Gastrocnemius medialis (tissue), 4 donors: ENCODE results near the gene BTBD10. TPM values are rescaled to one million over a fixed set of nuclear protein-coding genes. Genes with fewer than 3 reads are reported as not detected.
A peak's percentile ranks its signal among the peaks of the same experiment; 100 is the strongest.

ENCODE experiments used
- ATAC-seq, 2 donors: fragments of 150-250 bp; one replicate each; pipeline ENCODE4 v1.9.1; 2016
- DNase-seq, 2 donors: peaks; one replicate each; pipeline ENCODE4 v3.0.0-alpha.2; 2019
- H3K27ac ChIP-seq, 4 donors: fragments of 200-600 bp; sonication (generic); 1 replicate in 1 of 4; 2 replicates in 3 of 4; pipeline ENCODE4 v1.5.1; 2016 to 2018; ENCODE audit warnings: mild to moderate bottlenecking in 2 of 4, moderate library complexity in 1 of 4
- H3K27me3 ChIP-seq, 3 donors: fragments of 200-600 bp; sonication (generic) in 2 of 3; 1 replicate in 1 of 3; 2 replicates in 2 of 3; pipeline versions ENCODE4 v1.5.1 to v1.6.0; 2016 to 2019; ENCODE audit warnings: mild to moderate bottlenecking in 1 of 3, moderate library complexity in 1 of 3
- H3K36me3 ChIP-seq, 2 donors: fragments of 200-600 bp; sonication (generic) in 1 of 2; one replicate each; pipeline ENCODE4 v1.5.1; 2017 to 2018
- H3K4me1 ChIP-seq, 2 donors: fragments of 200-600 bp; sonication (generic) in 1 of 2; one replicate each; pipeline ENCODE4 v1.5.1; 2016 to 2017; ENCODE audit warnings: mild to moderate bottlenecking in 2 of 2
- H3K4me3 ChIP-seq, 4 donors: fragments of 200-600 bp; sonication (generic) in 3 of 4; 1 replicate in 1 of 4; 2 replicates in 3 of 4; pipeline ENCODE4 v1.5.1; 2016 to 2019; ENCODE audit warnings: mild to moderate bottlenecking in 2 of 4
- H3K9me3 ChIP-seq, 3 donors: fragments of 200-600 bp; sonication (generic) in 2 of 3; 1 replicate in 1 of 3; 2 replicates in 2 of 3; pipeline ENCODE4 v1.5.1; 2016 to 2019
- POLR2A ChIP-seq, 2 donors: fragments of 450-650 bp; IDR thresholded peaks; one replicate each; pipeline ENCODE4 v1.6.1; 2017; ENCODE audit warnings: antibody characterized with exemption in 2 of 2, mild to moderate bottlenecking in 2 of 2, moderate library complexity in 2 of 2
- in situ Hi-C, 4 donors: fragments of 200-750 bp; cut with MboI; loops; one replicate each; pipeline versions ENCODE4 v1.15.0 to v1.8.0; 2017; ENCODE audit warnings: low sequenced_read_pairs in 4 of 4
- intact Hi-C: fragments of 100-400 bp; cut with DNase I; formaldehyde crosslinking; loops from one replicate; pipeline ENCODE4 v1.15.1; 2023; ENCODE audit warnings: low total_unique reads
- total RNA-seq, 4 donors: library from RNA; depleted of rRNA; stranded (reverse); fragments of >200 nt; gene quantifications; one replicate each; pipeline versions ENCODE4 v1.1.0 to v1.2.3, GENCODE V29; 2016
- TF ChIP-seq, protein P1 (sequence below), 5 experiments: fragments of 450-650 bp in 3 of 5; fragments of 200-600 bp in 2 of 5; sonication (generic) in 2 of 5; IDR thresholded peaks in 4 of 5; conservative IDR thresholded peaks in 1 of 5; 1 replicate in 4 of 5; 2 replicates in 1 of 5; pipeline ENCODE4 v1.5.1; 2016 to 2019; ENCODE audit warnings: antibody characterized with exemption in 5 of 5, mild to moderate bottlenecking in 3 of 5, moderate library complexity in 3 of 5

Gene BTBD10
- total RNA-seq, result 10 to 100 TPM; 18.6 to 31.9 (median 20.3) TPM

DNA sequence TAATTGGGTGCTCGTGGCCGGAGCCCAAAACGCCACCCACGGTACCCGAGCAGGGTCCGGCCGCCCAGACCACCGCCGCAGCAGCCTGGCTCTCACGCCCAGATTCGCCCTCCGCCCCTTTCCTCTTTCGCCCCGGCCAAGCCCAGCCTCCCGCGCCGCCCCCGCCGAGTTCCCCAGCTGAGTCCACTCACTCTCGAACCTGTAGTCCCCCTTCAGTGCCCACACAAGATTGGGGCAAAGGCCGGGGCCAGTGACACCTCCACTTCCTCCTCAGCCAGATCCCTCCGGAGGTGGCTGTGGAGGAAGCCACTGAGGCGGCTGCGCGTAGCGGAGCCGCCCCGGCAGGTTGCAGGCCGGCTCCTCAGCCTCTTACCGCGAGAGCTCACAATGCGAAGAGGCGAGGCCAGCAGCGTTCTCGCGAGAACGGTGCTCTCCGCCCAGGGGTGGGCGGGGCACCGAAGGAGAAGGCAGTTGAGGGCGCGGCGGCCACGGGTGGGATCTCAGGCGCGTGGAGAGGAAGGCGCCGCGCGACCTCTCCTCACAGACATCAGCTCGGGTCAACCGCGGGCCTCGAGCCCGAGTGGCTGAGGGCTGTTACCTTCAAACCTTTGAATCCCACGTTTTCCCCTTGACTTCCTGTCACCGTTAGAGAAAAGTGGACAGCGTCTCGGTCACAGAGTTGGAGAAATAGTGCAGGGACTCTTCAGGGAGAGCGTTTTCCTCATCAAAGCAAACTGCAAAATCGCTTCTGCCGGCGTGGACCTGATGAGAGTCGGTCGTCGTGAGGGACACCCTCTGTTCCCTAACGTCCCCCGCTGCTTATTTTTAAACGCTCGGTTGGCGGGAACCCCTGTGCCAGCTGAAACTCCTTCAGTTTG lies at the start of gene BTBD10:
TSS of gene BTBD10 (minus strand) at position 322 of the 878 bp plus-strand sequence. CDS start 18,098 bp downstream, outside the sequence.
- TF ChIP-seq POLR2A (IDR thresholded peaks at IDR 0.05), result peak; percentile 64 to 71
- TF ChIP-seq, protein P1, sequence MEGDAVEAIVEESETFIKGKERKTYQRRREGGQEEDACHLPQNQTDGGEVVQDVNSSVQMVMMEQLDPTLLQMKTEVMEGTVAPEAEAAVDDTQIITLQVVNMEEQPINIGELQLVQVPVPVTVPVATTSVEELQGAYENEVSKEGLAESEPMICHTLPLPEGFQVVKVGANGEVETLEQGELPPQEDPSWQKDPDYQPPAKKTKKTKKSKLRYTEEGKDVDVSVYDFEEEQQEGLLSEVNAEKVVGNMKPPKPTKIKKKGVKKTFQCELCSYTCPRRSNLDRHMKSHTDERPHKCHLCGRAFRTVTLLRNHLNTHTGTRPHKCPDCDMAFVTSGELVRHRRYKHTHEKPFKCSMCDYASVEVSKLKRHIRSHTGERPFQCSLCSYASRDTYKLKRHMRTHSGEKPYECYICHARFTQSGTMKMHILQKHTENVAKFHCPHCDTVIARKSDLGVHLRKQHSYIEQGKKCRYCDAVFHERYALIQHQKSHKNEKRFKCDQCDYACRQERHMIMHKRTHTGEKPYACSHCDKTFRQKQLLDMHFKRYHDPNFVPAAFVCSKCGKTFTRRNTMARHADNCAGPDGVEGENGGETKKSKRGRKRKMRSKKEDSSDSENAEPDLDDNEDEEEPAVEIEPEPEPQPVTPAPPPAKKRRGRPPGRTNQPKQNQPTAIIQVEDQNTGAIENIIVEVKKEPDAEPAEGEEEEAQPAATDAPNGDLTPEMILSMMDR (IDR thresholded peaks at IDR 0.05 in 4 of 5, conservative IDR thresholded peaks at IDR 0.05 in 1 of 5), result peak in 1 of 5 experiments; percentile 5
- peak; percentile 97 to 99 for ATAC-seq
- peak; percentile 81 to 90 for DNase-seq
- no peaks in the 10 kb centered on the region for H3K36me3 ChIP-seq
- H3K9me3 ChIP-seq, result no peaks in the 10 kb centered on the region
- H3K27me3 ChIP-seq, result no peaks in the 10 kb centered on the region
- intact Hi-C loops, result no loop called here
- H3K4me3 ChIP-seq, result peak within 1 kb of the TSS; percentile 76 to 99 (median 95)
- in situ Hi-C loops, result no loop called here
- H3K4me1 ChIP-seq, result peaks cover 13% of the 10 kb centered on the region in 2 donors
- peak within 1 kb of the TSS; percentile 84 to 94 (median 86) for H3K27ac ChIP-seq

DNA sequence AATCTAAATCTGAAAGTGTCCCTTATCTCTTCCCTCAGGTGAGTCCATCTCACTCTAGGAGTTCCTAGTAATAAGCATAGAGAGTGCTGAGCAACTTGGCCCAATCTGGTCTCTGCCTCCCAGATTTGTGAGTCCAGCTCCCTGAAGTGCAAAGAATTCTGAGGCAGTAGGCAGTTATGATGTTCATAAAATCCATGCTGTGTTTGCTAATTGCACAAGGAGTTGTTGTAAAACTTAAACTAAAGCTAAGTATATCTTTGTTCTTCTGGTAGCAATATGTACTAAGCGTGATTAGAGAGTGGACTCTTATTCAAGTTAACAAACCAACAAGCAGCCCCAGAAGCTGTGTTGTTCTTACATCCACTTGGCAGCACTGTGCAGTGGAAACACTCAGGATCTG lies 40.4 kb upstream of the BTBD10 start:
- DNase-seq (no peak), ATAC-seq (no peak)
- no peaks in the 10 kb centered on the region for H3K36me3 ChIP-seq
- H3K27ac ChIP-seq, result no peak overlapping the region
- H3K4me3 ChIP-seq, result no peak overlapping the region
- no peaks in the 10 kb centered on the region for H3K9me3 ChIP-seq
- H3K27me3 ChIP-seq, result peaks cover 0 to 3% (median 0%) of the 10 kb centered on the region in 3 donors
- no peak for TF ChIP-seq POLR2A (IDR thresholded peaks at IDR 0.05)
- TF ChIP-seq, protein P1 (IDR thresholded peaks at IDR 0.05 in 4 of 5, conservative IDR thresholded peaks at IDR 0.05 in 1 of 5), result no peak
- H3K4me1 ChIP-seq, result no peaks in the 10 kb centered on the region
- in situ Hi-C loops (no loop called here), intact Hi-C loops (no loop called here)

DNA sequence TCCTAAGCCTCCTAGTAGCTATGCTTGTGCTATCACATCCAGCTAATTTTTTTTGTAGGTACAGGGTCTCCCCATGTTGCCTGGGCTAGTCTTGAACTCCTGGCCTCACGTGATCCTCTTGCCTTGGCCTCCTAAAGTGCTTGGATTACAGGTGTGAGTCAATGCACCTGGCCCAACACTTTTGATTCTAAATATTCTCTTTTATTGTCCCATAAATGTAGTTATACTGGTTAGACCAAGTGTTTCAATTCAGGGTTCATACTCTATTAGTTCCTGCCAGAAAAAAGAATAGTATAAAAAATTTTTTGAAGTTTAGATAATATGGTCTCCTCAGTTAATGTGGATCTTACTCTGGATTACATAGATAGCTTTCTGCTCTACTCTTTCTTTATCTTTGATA lies 39.5 kb upstream of the BTBD10 start:
- Histone ChIP-seq H3K9me3 (no peaks in the 10 kb centered on the region), H3K36me3 (no peaks in the 10 kb centered on the region), H3K27me3 (peaks cover 0 to 3% (median 0%) of the 10 kb centered on the region in 3 donors), H3K4me3 (no peak overlapping the region), H3K4me1 (no peaks in the 10 kb centered on the region), H3K27ac (no peak overlapping the region)
- in situ Hi-C loops, result no loop called here
- no peak for TF ChIP-seq POLR2A (IDR thresholded peaks at IDR 0.05)
- TF ChIP-seq, protein P1 (IDR thresholded peaks at IDR 0.05 in 4 of 5, conservative IDR thresholded peaks at IDR 0.05 in 1 of 5), result no peak
- intact Hi-C loops, result no loop called here
- ATAC-seq, result no peak
- no peak for DNase-seq

DNA sequence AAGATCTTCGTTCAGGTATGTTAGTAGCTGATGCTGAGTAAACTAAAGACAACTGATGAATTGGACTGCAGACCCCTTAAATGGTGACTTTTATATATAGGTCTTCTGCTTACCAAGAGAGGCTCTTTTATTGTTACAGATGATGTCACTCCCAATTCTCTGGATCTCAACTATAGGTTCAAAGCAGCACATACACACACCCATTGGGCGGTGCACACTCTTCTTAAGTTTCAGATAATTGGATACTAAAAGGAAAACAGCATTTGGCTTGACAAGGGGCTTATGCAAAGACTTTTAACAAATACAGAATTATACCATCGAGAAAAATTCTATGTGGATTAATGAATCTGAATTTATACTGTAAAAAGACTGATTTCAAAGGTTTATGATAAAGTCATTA lies 32.9 kb upstream of the BTBD10 start, which contains the start of gene PTH:
TSS of gene PTH (minus strand) at position 69 of the 400 bp plus-strand sequence. CDS start 3,142 bp downstream, outside the sequence.
- Histone ChIP-seq H3K36me3 (no peaks in the 10 kb centered on the region), H3K4me3 (no peak within 1 kb of the TSS), H3K27ac (no peak within 1 kb of the TSS), H3K9me3 (no peaks in the 10 kb centered on the region), H3K27me3 (no peaks in the 10 kb centered on the region), H3K4me1 (no peaks in the 10 kb centered on the region)
- DNase-seq, result no peak
- in situ Hi-C loops, result no loop called here
- TF ChIP-seq, protein P1 (IDR thresholded peaks at IDR 0.05 in 4 of 5, conservative IDR thresholded peaks at IDR 0.05 in 1 of 5), result no peak
- TF ChIP-seq POLR2A (IDR thresholded peaks at IDR 0.05), result no peak
- ATAC-seq, result no peak
- intact Hi-C loops, result no loop called here
